ENCODE measurements around the gene ACVR2B.

ACVR2B gene

GRCh38 chr3:38474928-38475605 is 21.4 kb downstream of the ACVR2B start:
- in situ Hi-C loops (cut with MboI; ENCODE audit: low sequenced_read_pairs, unreplicated experiment) = loop anchor here (25.0 kb wide), 1 partner anchor 338 kb away; the partner anchor contains the start of genes ACAA1 and MYD88
- DNase-seq (ENCODE audit: low spot score) = no peak
- TF ChIP-seq CTCF (IDR thresholded peaks at IDR 0.05; ENCODE audit: borderline replicate concordance, control extremely low read depth, extremely low read depth, insufficient read depth, missing control alignments) = no peak

GRCh38 chr3:38475716-38476115 is 22.0 kb downstream of the ACVR2B start:
- in situ Hi-C loops (cut with MboI; ENCODE audit: low sequenced_read_pairs, unreplicated experiment) = loop anchor here (25.0 kb wide), 1 partner anchor 338 kb away; the partner anchor contains the start of genes ACAA1 and MYD88
- no peak for TF ChIP-seq CTCF (IDR thresholded peaks at IDR 0.05; ENCODE audit: borderline replicate concordance, control extremely low read depth, extremely low read depth, insufficient read depth, missing control alignments)
- no peak for DNase-seq (ENCODE audit: low spot score)

GRCh38 chr3:38476157-38476756 is 22.6 kb downstream of the ACVR2B start:
- in situ Hi-C loops (cut with MboI; ENCODE audit: low sequenced_read_pairs, unreplicated experiment) = loop anchor here (25.0 kb wide), 1 partner anchor 339 kb away; the partner anchor contains the start of genes ACAA1 and MYD88
- DNase-seq (ENCODE audit: low spot score) = no peak
- TF ChIP-seq CTCF (IDR thresholded peaks at IDR 0.05; ENCODE audit: borderline replicate concordance, control extremely low read depth, extremely low read depth, insufficient read depth, missing control alignments) = no peak

- DNase-seq (ENCODE audit: low spot score) = no peak
- TF ChIP-seq CTCF (IDR thresholded peaks at IDR 0.05; ENCODE audit: borderline replicate concordance, control extremely low read depth, extremely low read depth, insufficient read depth, missing control alignments) = no peak
- in situ Hi-C loops (cut with MboI; ENCODE audit: low sequenced_read_pairs, unreplicated experiment) = loop anchor here (25.0 kb wide), 1 partner anchor 340 kb away; the partner anchor contains the start of genes ACAA1 and MYD88
Observed at GRCh38 chr3:38477057-38477820, 23.5 kb downstream of the ACVR2B start.

DNA sequence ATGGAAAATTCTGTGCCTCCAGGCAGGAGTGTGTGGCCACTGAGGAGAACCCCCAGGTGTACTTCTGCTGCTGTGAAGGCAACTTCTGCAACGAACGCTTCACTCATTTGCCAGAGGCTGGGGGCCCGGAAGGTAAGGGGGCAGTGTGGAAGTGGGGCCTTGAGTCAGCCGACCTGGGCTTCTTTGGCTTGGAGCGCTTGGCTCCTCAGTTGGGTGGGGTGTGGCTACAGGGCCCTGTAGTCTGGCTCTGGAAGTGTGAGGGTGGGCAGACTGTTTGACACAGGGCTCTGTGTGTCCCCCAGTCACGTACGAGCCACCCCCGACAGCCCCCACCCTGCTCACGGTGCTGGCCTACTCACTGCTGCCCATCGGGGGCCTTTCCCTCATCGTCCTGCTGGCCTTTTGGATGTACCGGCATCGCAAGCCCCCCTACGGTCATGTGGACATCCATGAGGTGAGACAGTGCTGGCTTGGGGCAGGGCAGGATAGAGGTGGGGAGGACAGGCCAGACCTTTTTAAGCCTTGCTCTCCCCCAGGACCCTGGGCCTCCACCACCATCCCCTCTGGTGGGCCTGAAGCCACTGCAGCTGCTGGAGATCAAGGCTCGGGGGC is 24.3 kb downstream of the ACVR2B start:
- in situ Hi-C loops (cut with MboI; ENCODE audit: low sequenced_read_pairs, unreplicated experiment) = loop anchor here (25.0 kb wide), 1 partner anchor 341 kb away; the partner anchor contains the start of genes ACAA1 and MYD88
- DNase-seq (ENCODE audit: low spot score) = no peak
- TF ChIP-seq CTCF (IDR thresholded peaks at IDR 0.05; ENCODE audit: borderline replicate concordance, control extremely low read depth, extremely low read depth, insufficient read depth, missing control alignments) = no peak

- TF ChIP-seq CTCF (IDR thresholded peaks at IDR 0.05; ENCODE audit: borderline replicate concordance, control extremely low read depth, extremely low read depth, insufficient read depth, missing control alignments) = no peak
- DNase-seq (ENCODE audit: low spot score) = no peak
- in situ Hi-C loops (cut with MboI; ENCODE audit: low sequenced_read_pairs, unreplicated experiment) = loop anchor here (25.0 kb wide), 1 partner anchor 342 kb away; the partner anchor contains the start of genes ACAA1 and MYD88
Observed at GRCh38 chr3:38478901-38479300, 25.2 kb downstream of the ACVR2B start.
